Measurements from ENCODE around the gene CREBBP.

- TF ChIP-seq CTCF (IDR thresholded peaks at IDR 0.05) (no peak), POLR2A (IDR thresholded peaks at IDR 0.05) (no peak)
Observed at GRCh38 chr16:3823427-3823826, 57.1 kb downstream of the CREBBP start.
